Measurements from ENCODE around the gene KCNQ5.

The KCNQ5 gene

GRCh38 chr6:73064266-73064665 lies 442.4 kb downstream of the KCNQ5 start:
- no peak overlapping the region for H3K4me3 ChIP-seq (ENCODE audit: low read depth, low read length)
- no peak for DNase-seq (ENCODE audit: low read depth)
- no peak for TF ChIP-seq CTCF (IDR thresholded peaks at IDR 0.05; ENCODE audit: control insufficient read depth, extremely low read depth, insufficient read depth)

- no peak overlapping the region for H3K4me3 ChIP-seq (ENCODE audit: low read depth, low read length)
- no peak for TF ChIP-seq CTCF (IDR thresholded peaks at IDR 0.05; ENCODE audit: control insufficient read depth, extremely low read depth, insufficient read depth)
- no peak for DNase-seq (ENCODE audit: low read depth)
Measured at GRCh38 chr6:73073238-73073637, 451.4 kb downstream of the KCNQ5 start.

GRCh38 chr6:73074175-73074574 lies 452.3 kb downstream of the KCNQ5 start:
- no peak for TF ChIP-seq CTCF (IDR thresholded peaks at IDR 0.05; ENCODE audit: control insufficient read depth, extremely low read depth, insufficient read depth)
- no peak overlapping the region for H3K4me3 ChIP-seq (ENCODE audit: low read depth, low read length)
- no peak for DNase-seq (ENCODE audit: low read depth)

GRCh38 chr6:73076211-73076954 lies 454.5 kb downstream of the KCNQ5 start:
- no peak for DNase-seq (ENCODE audit: low read depth)
- no peak for TF ChIP-seq CTCF (IDR thresholded peaks at IDR 0.05; ENCODE audit: control insufficient read depth, extremely low read depth, insufficient read depth)
- no peak overlapping the region for H3K4me3 ChIP-seq (ENCODE audit: low read depth, low read length)

GRCh38 chr6:73078333-73078862 lies 456.5 kb downstream of the KCNQ5 start:
- no peak overlapping the region for H3K4me3 ChIP-seq (ENCODE audit: low read depth, low read length)
- no peak for TF ChIP-seq CTCF (IDR thresholded peaks at IDR 0.05; ENCODE audit: control insufficient read depth, extremely low read depth, insufficient read depth)
- no peak for DNase-seq (ENCODE audit: low read depth)

GRCh38 chr6:73078908-73079610 lies 457.2 kb downstream of the KCNQ5 start:
- no peak for DNase-seq (ENCODE audit: low read depth)
- H3K4me3 ChIP-seq (ENCODE audit: low read depth, low read length): no peak overlapping the region
- TF ChIP-seq CTCF (IDR thresholded peaks at IDR 0.05; ENCODE audit: control insufficient read depth, extremely low read depth, insufficient read depth): no peak
